ENCODE results near the gene ADGRD2. TPM values are rescaled to one million over a fixed set of nuclear protein-coding genes. Genes with fewer than 3 reads are reported as not detected.

The ADGRD2 gene
- total and polyA plus RNA-seq, 2 of the 13 experiments (the other 11 are each of a cell fraction or from before 2014, with no cell fraction given) = not detected

DNA sequence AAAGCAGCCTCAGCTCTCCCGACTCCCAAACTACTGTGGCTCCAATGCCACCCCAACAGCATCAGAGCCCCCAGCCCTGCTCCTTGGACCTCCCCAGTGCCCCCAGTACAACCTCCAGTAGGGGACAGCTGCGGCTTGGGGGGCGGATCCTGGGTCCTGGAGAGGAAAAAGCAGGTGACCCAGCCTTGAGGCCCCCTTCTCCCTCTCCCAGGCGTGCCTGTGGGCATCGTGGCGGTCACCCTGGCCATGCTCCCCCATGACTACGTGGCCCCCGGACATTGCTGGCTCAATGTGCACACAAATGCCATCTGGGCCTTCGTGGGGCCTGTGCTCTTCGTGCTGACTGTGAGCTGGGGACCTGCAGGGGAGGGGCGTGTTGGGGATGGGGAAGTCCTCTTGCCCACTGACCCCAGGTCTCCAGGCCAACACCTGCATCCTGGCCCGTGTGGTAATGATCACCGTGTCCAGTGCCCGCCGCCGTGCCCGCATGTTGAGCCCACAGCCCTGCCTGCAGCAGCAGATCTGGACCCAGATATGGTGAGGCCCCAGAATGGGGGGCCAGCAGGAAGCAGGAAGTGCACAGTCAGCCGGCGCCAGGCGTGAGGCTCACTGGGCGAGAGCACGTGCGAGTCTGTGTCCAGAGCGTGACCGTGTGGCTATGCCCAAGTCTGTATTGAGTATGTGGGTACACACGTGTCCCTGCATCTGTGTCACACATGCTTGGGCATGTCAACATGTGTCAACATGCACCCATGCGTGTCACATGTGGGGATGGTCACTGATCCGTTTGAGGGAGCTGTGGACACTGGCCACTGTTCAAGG, 19.0 kb downstream of the ADGRD2 start (continued):
- TF ChIP-seq BHLHE40 (IDR thresholded peaks at IDR 0.05; ENCODE audit: low read length) (peak; percentile 32; the same call in 1 of the 2 replicates), ZNF44 (CRISPR knock-in tag; IDR thresholded peaks at IDR 0.05) (no peak), ZNF781 (CRISPR knock-in tag; IDR thresholded peaks at IDR 0.05; ENCODE audit: borderline replicate concordance, not compliant biosample characterization) (no peak), U2AF1 (optimal IDR thresholded peaks at IDR 0.05; ENCODE audit: low read depth, low read length) (no peak), SALL1 (CRISPR knock-in tag; IDR thresholded peaks at IDR 0.05) (peak; percentile 23; the same call in 1 of the 2 replicates), ZNF556 (CRISPR knock-in tag; IDR thresholded peaks at IDR 0.05; ENCODE audit: borderline replicate concordance) (no peak), ZFX (CRISPR knock-in tag; IDR thresholded peaks at IDR 0.05; ENCODE audit: low read depth) (0 out of 2 replicates have a peak, but pooled peaks have one; percentile 16), ZNF335 (CRISPR knock-in tag; IDR thresholded peaks at IDR 0.05) (no peak), ZNF670 (CRISPR knock-in tag; IDR thresholded peaks at IDR 0.05; ENCODE audit: borderline replicate concordance) (no peak), GABPB1 (CRISPR knock-in tag; IDR thresholded peaks at IDR 0.05) (peak; percentile 66; the same call in 1 of the 2 replicates), TCF7 (IDR thresholded peaks at IDR 0.05; ENCODE audit: low read depth) (no peak), MNT (IDR thresholded peaks at IDR 0.05) (peak; percentile 93), HOXA3 (CRISPR knock-in tag; IDR thresholded peaks at IDR 0.05) (no peak), ZSCAN29 (CRISPR knock-in tag; conservative IDR thresholded peaks at IDR 0.05) (no peak)
- TF ChIP-seq, protein P1, sequence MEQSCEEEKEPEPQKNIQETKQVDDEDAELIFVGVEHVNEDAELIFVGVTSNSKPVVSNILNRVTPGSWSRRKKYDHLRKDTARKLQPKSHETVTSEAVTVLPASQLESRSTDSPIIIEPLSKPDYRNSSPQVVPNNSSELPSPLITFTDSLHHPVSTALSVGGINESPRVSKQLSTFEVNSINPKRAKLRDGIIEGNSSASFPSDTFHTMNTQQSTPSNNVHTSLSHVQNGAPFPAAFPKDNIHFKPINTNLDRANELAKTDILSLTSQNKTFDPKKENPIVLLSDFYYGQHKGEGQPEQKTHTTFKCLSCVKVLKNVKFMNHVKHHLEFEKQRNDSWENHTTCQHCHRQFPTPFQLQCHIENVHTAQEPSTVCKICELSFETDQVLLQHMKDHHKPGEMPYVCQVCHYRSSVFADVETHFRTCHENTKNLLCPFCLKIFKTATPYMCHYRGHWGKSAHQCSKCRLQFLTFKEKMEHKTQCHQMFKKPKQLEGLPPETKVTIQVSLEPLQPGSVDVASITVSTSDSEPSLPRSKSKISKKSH (CRISPR knock-in tag; IDR thresholded peaks at IDR 0.05; ENCODE audit: borderline replicate concordance) = no peak
- TF ChIP-seq, protein P2, sequence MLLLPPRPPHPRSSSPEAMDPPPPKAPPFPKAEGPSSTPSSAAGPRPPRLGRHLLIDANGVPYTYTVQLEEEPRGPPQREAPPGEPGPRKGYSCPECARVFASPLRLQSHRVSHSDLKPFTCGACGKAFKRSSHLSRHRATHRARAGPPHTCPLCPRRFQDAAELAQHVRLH (CRISPR knock-in tag; IDR thresholded peaks at IDR 0.05; ENCODE audit: borderline replicate concordance, low read depth) = no peak

Measured in HepG2 (cell line).